ENCODE data around the gene NDUFA13. TPM values are rescaled to one million over a fixed set of nuclear protein-coding genes. Genes with fewer than 3 reads are reported as not detected.

Gene NDUFA13
- total RNA-seq, 1 experiment from 2014 or later: 489 TPM

- H3T11ph ChIP-seq (ENCODE audit: low read length): no peak overlapping the region
- Mint-ChIP-seq H3K27ac (peak overlapping the region in 2 of 3 experiments; percentile 36 to 90; a peak in 2 of 7 replicates), H3K4me1 (peaks cover 3 to 12% of the 10 kb centered on the region in 2 experiments), H3K9me3 (no peaks in the 10 kb centered on the region), H3K4me3 (no peak overlapping the region), H3K27me3 (ENCODE audit: low read depth) (peaks cover 4% of the 10 kb centered on the region; the same call in 1 of the 2 replicates), H3K36me3 (ENCODE audit: insufficient read depth in 1 of 3, low read depth in 3 of 3) (peaks cover 23 to 56% (median 48%) of the 10 kb centered on the region in 3 experiments)
- WGBS (ENCODE audit: extremely low coverage, insufficient read length, low lambda C conversion rate): no CpG with 5 or more reads among the region's 8 CpGs
- H3K4ac ChIP-seq (ENCODE audit: low read depth, low read length): no peak overlapping the region
- no peak overlapping the region for H4K8ac ChIP-seq (replicated peaks; ENCODE audit: insufficient read length, low read depth, low read length)
- TF ChIP-seq CTCF (conservative IDR thresholded peaks at IDR 0.05): no peak
- no peak overlapping the region for H4K5ac ChIP-seq (ENCODE audit: insufficient read length, low read depth, low read length)
- no peak overlapping the region for H2AFZ ChIP-seq (ENCODE audit: low read length)
- no peak overlapping the region for H3K27ac ChIP-seq (ENCODE audit: insufficient read length, low read depth, low read length)
- no peaks in the 10 kb centered on the region for H4K20me1 ChIP-seq (ENCODE audit: control insufficient read depth, insufficient read depth, insufficient read length)
- H3K4me1 ChIP-seq (ENCODE audit: insufficient read depth, low read length): no peaks in the 10 kb centered on the region
- H3K56ac ChIP-seq (ENCODE audit: insufficient read length, low read depth, low read length): no peak overlapping the region
- no peak overlapping the region for H2BK15ac ChIP-seq (ENCODE audit: low read depth, low read length)
- H2BK5ac ChIP-seq (ENCODE audit: insufficient read length, low read length): no peak overlapping the region
- H3K23ac ChIP-seq (ENCODE audit: insufficient read length, low read depth, low read length): no peak overlapping the region
- H3K79me2 ChIP-seq (ENCODE audit: insufficient read depth, low read length): no peaks in the 10 kb centered on the region
- H3K18ac ChIP-seq (ENCODE audit: insufficient read length, low read depth, low read length): no peak overlapping the region
- H3K27me3 ChIP-seq (ENCODE audit: insufficient read depth, low read length): no peaks in the 10 kb centered on the region
- no peaks in the 10 kb centered on the region for H3K79me1 ChIP-seq (ENCODE audit: insufficient read depth, low read depth, low read length, poor library complexity, severe bottlenecking)
- no peak overlapping the region for H2BK20ac ChIP-seq (ENCODE audit: low read depth, low read length, poor library complexity, severe bottlenecking)
- no peak overlapping the region for H2AK5ac ChIP-seq (ENCODE audit: insufficient read length, low read length)
- H3K14ac ChIP-seq (ENCODE audit: insufficient read depth, low read length): no peak overlapping the region
- no peak for DNase-seq
- H3K23me2 ChIP-seq (ENCODE audit: insufficient read length, low read depth, low read length, poor library complexity, severe bottlenecking): no peaks in the 10 kb centered on the region
- H2BK12ac ChIP-seq (ENCODE audit: insufficient read length, low read depth, low read length): no peak overlapping the region
- no peak overlapping the region for H2BK120ac ChIP-seq (ENCODE audit: low read depth, low read length, poor library complexity, severe bottlenecking)
- H3K4me2 ChIP-seq (ENCODE audit: insufficient read depth, insufficient read length, low read length): no peak overlapping the region
- H4K91ac ChIP-seq (ENCODE audit: insufficient read length, low read depth, low read length): no peak overlapping the region
- H3K9ac ChIP-seq (ENCODE audit: extremely low read depth, insufficient read length, low read length): no peak overlapping the region
- no peaks in the 10 kb centered on the region for H3K9me3 ChIP-seq (ENCODE audit: control insufficient read depth, low read depth, low read length)
Measured at GRCh38 chr19:19507354-19507753, 8.7 kb upstream of the NDUFA13 start.

Measured in H9 (cell line).